Loucy (cell line): ENCODE data around the gene PNMA6F.

Source experiments
- H2AFZ ChIP-seq: fragments of 200-600 bp; sonication (generic); 2 replicates; pipeline ENCODE4 v1.6.0; 2016; ENCODE audit warnings: antibody characterized with exemption, mild to moderate bottlenecking, low read length, moderate library complexity
- H3F3A ChIP-seq: fragments of 200-600 bp; 2 replicates; pipeline ENCODE4 v1.6.0; 2016; ENCODE audit warnings: antibody characterized with exemption, low read depth, mild to moderate bottlenecking
- H3K27me3 ChIP-seq: fragments of 200-600 bp; sonication (generic); 2 replicates; pipeline ENCODE4 v1.6.1; 2014; ENCODE audit warnings: low read length, mild to moderate bottlenecking; ENCODE audit not compliant: insufficient read depth, poor library complexity, severe bottlenecking
- H3K36me3 ChIP-seq: fragments of 200-600 bp; sonication (generic); 2 replicates; pipeline ENCODE4 v1.6.1; 2016; ENCODE audit warnings: low read length; ENCODE audit not compliant: insufficient read depth
- H3K4me1 ChIP-seq: fragments of 200-600 bp; sonication (generic); 2 replicates; pipeline ENCODE4 v1.5.1; 2014; ENCODE audit warnings: low read length, mild to moderate bottlenecking; ENCODE audit not compliant: insufficient read depth, poor library complexity, severe bottlenecking
- H3K4me2 ChIP-seq: fragments of 200-600 bp; sonication (generic); 2 replicates; pipeline ENCODE4 v1.6.0; 2014; ENCODE audit warnings: antibody characterized with exemption, low read length, low read depth, mild to moderate bottlenecking; ENCODE audit not compliant: poor library complexity, severe bottlenecking
- H3K4me3 ChIP-seq: fragments of 200-600 bp; sonication (generic); 2 replicates; pipeline ENCODE4 v1.5.1; 2014; ENCODE audit warnings: low read length, mild to moderate bottlenecking, mixed read lengths; ENCODE audit not compliant: poor library complexity, severe bottlenecking
- H3K79me2 ChIP-seq: fragments of 200-600 bp; sonication (generic); 2 replicates; pipeline ENCODE4 v1.6.1; 2014; ENCODE audit warnings: low read length; ENCODE audit not compliant: insufficient read depth
- H3K9ac ChIP-seq: fragments of 200-600 bp; sonication (generic); 2 replicates; pipeline ENCODE4 v1.6.0; 2014; ENCODE audit warnings: mild to moderate bottlenecking, low read depth, low read length, moderate library complexity; ENCODE audit not compliant: poor library complexity, severe bottlenecking
- H3K9me2 ChIP-seq: fragments of 200-600 bp; sonication (generic); replicated peaks from 2 replicates; pipeline ENCODE4 v1.6.1; 2016; ENCODE audit warnings: low read depth, low read length, mixed read lengths
- H3K9me3 ChIP-seq: fragments of 200-600 bp; sonication (generic); 2 replicates; pipeline ENCODE4 v1.6.1; 2014; ENCODE audit warnings: mild to moderate bottlenecking, antibody characterized with exemption, low read length, low read depth; ENCODE audit not compliant: insufficient read depth
- H4K20me1 ChIP-seq: fragments of 200-600 bp; sonication (generic); 2 replicates; pipeline ENCODE4 v1.6.0; 2014; ENCODE audit warnings: antibody characterized with exemption, low read length, mild to moderate bottlenecking; ENCODE audit not compliant: insufficient read depth, poor library complexity, severe bottlenecking
- CTCF ChIP-seq: fragments of 200-600 bp; sonication (generic); conservative IDR thresholded peaks from 2 replicates; pipeline ENCODE4 v1.5.1; 2014; ENCODE audit warnings: mild to moderate bottlenecking, antibody characterized with exemption, low read length
- EZH2phosphoT487 ChIP-seq: fragments of 200-600 bp; IDR thresholded peaks from 2 replicates; pipeline ENCODE4 v1.6.1; 2018; ENCODE audit warnings: antibody characterized with exemption, mild to moderate bottlenecking, moderate library complexity, borderline replicate concordance

PNMA6F gene

GRCh38 chrX:153352858-153353257 lies 31.3 kb upstream of the PNMA6F start:
- Histone ChIP-seq H3K9me3 (no peaks in the 10 kb centered on the region), H3K4me1 (no peaks in the 10 kb centered on the region), H3K27me3 (no peaks in the 10 kb centered on the region), H4K20me1 (no peaks in the 10 kb centered on the region), H3K9ac (no peak overlapping the region), H3K4me2 (no peak overlapping the region), H3F3A (no peaks in the 10 kb centered on the region), H3K36me3 (peaks cover 19% of the 10 kb centered on the region; the same call in 1 of the 2 replicates), H3K9me2 (no peaks in the 10 kb centered on the region), H3K79me2 (no peaks in the 10 kb centered on the region), H3K4me3 (no peak overlapping the region), H2AFZ (no peak overlapping the region)
- TF ChIP-seq CTCF (no peak), EZH2phosphoT487 (no peak)

GRCh38 chrX:153351981-153352380 lies 30.4 kb upstream of the PNMA6F start:
- Histone ChIP-seq H3K4me2 (no peak overlapping the region), H4K20me1 (no peaks in the 10 kb centered on the region), H3K4me1 (no peaks in the 10 kb centered on the region), H3K9ac (no peak overlapping the region), H3F3A (no peaks in the 10 kb centered on the region), H3K27me3 (no peaks in the 10 kb centered on the region), H3K4me3 (no peak overlapping the region), H2AFZ (no peak overlapping the region), H3K9me3 (no peaks in the 10 kb centered on the region), H3K9me2 (no peaks in the 10 kb centered on the region), H3K79me2 (no peaks in the 10 kb centered on the region), H3K36me3 (peaks cover 26% of the 10 kb centered on the region; the same call in 1 of the 2 replicates)
- no peak for TF ChIP-seq EZH2phosphoT487

- Histone ChIP-seq H3K36me3 (peaks cover 43% of the 10 kb centered on the region; the same call in 1 of the 2 replicates), H3K27me3 (no peaks in the 10 kb centered on the region), H2AFZ (no peak overlapping the region), H3K4me1 (no peaks in the 10 kb centered on the region), H4K20me1 (no peaks in the 10 kb centered on the region), H3K9me3 (no peaks in the 10 kb centered on the region), H3K4me2 (no peak overlapping the region), H3K9me2 (no peaks in the 10 kb centered on the region), H3K79me2 (no peaks in the 10 kb centered on the region), H3K9ac (no peak overlapping the region), H3K4me3 (no peak overlapping the region), H3F3A (no peaks in the 10 kb centered on the region)
- TF ChIP-seq CTCF (no peak), EZH2phosphoT487 (no peak)
These were observed 28.4 kb upstream of the PNMA6F start for GRCh38 chrX:153349952-153350351.

- TF ChIP-seq EZH2phosphoT487 = no peak
- TF ChIP-seq CTCF = no peak
- no peaks in the 10 kb centered on the region for H3K9me2 ChIP-seq
- no peaks in the 10 kb centered on the region for H3K9me3 ChIP-seq
- no peak overlapping the region for H3K4me3 ChIP-seq
- H4K20me1 ChIP-seq = no peaks in the 10 kb centered on the region
- no peak overlapping the region for H2AFZ ChIP-seq
- H3K27me3 ChIP-seq = no peaks in the 10 kb centered on the region
- H3K4me2 ChIP-seq = no peak overlapping the region
- H3K36me3 ChIP-seq = peaks cover 56% of the 10 kb centered on the region; the same call in 1 of the 2 replicates
- H3K4me1 ChIP-seq = no peaks in the 10 kb centered on the region
- no peaks in the 10 kb centered on the region; the same call in 1 of the 2 replicates for H3K79me2 ChIP-seq
- H3F3A ChIP-seq = no peaks in the 10 kb centered on the region
- H3K9ac ChIP-seq = no peak overlapping the region
These were observed 26.9 kb upstream of the PNMA6F start for GRCh38 chrX:153348421-153348820.
